ENCODE measurements around the gene TSPAN4.

DNA sequence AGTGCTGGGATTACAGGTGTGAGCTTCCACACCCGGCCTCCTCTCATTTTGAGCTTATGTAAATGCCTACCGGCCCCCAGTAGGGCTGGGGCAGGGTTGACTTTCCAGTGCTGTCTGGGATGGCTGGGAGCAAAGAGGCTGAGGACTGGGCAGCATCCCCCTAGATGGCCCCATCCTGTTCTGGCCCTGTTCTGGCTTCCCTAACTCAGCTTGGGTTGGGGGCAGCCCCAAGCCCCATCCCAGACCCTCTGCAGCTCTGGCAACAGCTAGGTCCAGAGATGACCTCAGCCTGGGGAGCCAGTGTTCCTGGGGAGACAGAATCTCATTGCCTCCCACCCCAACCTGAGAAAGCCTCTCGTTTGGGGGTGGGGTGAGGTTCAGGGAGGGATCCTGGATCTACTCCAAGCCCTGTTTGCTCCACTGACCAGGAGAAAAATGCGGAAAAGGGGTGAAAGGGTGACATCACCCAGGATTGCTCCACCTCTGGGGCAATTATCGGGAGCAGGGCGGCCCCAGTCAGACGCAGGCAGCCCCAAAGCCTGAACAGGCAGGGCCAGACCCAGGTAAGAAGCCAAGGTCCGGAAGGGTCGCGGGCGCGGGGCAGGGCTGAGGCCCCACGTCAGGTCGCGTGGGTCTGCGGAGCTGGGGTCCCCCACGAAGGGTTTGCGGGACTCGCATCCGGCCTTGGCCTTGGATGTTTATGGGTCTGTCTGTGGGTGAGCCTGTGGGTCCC, 24.1 kb upstream of the TSPAN4 start, which contains the start of gene PNPLA2:
- TF ChIP-seq EZH2 (IDR thresholded peaks at IDR 0.05; ENCODE audit: low read length, missing control alignments) = no peak
- TF ChIP-seq, protein P1, sequence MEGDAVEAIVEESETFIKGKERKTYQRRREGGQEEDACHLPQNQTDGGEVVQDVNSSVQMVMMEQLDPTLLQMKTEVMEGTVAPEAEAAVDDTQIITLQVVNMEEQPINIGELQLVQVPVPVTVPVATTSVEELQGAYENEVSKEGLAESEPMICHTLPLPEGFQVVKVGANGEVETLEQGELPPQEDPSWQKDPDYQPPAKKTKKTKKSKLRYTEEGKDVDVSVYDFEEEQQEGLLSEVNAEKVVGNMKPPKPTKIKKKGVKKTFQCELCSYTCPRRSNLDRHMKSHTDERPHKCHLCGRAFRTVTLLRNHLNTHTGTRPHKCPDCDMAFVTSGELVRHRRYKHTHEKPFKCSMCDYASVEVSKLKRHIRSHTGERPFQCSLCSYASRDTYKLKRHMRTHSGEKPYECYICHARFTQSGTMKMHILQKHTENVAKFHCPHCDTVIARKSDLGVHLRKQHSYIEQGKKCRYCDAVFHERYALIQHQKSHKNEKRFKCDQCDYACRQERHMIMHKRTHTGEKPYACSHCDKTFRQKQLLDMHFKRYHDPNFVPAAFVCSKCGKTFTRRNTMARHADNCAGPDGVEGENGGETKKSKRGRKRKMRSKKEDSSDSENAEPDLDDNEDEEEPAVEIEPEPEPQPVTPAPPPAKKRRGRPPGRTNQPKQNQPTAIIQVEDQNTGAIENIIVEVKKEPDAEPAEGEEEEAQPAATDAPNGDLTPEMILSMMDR (conservative IDR thresholded peaks at IDR 0.05 in 1 of 2, IDR thresholded peaks at IDR 0.05 in 1 of 2; ENCODE audit: low read depth in 1 of 2, low read length in 2 of 2) = no peak

Data from fibroblast of lung (primary cell).